ENCODE data around the gene TYW1.
"Not testable (repeated sequence)": the region's sequence is repeated elsewhere in the genome, so short reads cannot be mapped to it uniquely, and the experiment has no call there.

Gene TYW1

DNA sequence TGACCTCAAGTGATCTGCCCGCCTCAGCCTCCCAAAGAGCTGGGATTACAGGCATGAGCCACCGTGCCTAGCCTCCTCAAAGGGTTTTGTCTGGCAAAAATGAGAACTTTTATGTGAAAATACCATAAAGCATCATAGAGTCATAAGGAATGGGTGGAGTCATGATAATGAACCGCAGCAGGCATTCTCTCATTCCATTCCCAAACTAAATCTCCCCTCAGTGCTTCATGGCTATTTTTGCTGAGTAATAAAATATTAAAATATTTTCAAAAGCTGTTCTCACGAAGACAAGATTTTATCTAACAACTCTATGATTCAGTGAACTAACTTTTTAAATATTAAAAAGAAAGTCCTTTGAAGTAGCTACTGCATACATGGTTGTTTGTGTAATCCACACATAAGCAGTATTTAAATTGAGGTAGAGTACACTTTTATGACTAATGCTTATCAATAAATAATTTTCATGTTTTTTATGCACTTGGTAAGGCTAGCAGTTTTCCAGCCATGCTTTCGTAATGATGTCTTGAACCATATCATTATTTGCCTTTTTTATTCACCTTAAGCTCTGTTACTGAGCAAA lies 195.6 kb downstream of the TYW1 start:
- not testable (repeated sequence) for DNase-seq (ENCODE audit: low read depth)

DNA sequence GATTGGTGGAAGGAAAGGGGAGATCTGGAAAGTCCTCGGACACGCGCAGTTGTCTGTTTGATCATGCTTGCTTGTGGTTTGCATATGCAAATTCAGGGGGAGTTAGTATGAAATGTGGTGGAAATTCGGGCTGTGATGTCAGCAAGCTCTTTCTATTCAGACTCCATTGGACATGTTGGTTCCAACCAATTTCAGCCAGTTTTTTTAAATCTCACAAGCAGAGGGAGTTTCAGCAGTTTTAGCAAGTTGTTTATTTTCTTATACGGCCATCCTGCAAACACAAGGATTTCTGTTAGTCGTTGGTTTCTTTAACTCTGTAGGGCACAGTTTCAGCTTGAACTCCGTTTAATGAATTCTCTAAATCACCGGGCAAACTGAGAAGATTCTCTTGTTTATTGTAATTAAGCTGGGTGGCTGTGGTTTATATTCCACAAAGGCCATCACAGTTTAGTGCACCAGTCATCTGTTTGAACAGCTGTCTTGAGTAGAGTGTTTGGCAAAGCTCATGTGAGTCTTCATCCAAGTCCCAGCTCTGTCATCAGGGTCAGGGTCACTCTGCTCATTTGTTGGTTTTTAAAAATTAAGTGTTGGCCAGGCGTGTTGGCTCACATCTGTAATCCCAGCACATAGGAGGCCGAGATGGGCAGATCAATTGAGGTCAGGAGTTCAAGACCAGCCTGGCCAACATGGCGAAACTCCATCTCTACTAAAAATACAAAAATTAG lies 196.4 kb downstream of the TYW1 start:
- DNase-seq (ENCODE audit: low read depth) = not testable (repeated sequence)

DNA sequence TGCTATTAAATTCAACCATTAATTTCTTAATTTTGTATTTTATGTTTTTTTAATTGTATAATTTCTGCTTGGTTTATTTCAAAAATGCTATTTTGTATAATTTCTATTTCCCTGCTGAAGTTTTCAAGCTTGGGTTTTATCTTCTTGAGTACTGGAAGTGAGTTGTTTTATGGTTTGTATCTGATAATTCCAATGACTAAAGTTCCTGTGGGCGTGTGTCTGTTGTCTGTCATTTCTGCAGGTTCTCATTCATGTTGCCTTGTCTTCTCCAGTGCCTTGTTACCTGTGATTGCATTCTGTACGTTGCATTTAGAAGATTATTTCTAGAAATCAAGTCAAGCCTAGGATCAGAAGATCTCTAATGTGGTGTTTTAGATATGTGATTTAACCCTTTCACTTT lies 199.5 kb downstream of the TYW1 start:
- DNase-seq (ENCODE audit: low read depth) = not testable (repeated sequence)

DNA sequence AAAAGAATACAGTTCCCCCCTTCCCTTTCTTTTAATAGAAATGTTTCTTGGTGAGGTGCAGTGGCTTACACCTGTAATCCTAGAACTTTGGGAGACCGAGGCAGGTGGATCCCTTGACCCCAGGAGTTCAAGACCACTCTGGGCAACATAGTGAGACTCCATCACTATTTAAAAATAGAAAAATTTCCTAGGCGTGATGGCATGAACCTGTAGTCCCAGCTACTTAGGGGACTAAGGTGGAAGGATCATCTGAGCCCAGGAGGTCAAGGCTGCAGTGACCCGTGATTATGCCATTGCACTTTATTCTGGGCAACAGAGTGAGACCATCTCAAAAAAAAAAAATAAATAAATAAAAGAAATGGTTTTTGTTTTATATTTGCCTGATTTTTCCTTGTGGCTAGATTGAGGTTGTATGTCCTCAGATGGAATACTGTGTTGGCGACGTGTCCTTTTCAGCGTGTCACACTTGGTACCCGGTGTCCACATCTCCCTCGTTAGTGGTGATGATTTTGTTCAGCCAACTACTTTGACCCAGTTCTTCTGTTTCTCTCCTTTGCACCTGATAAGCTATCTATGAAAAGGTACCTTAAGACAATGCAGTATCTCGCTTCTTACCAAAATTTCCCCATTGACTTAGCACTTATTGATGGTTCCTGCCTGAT lies 202.4 kb downstream of the TYW1 start:
- not testable (repeated sequence) for DNase-seq (ENCODE audit: low read depth)

DNA sequence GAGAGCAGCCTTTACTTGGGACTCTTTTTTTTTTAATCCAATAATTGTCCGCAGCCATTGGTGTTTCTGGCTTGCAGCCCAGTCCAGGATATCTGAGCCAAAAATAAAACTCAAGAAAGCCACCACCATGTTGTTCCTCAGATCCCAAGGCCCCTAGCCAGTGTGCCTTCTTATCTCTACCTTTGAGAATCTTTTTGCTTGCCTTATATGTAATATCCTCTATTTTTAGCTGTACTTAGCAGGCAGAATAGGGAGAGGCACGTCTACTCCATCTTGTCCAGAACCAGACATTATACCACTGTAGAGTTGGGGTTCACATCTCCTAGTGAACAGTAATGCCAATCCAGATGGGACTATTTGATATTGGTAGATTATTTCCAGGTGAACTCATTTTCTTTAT lies 209.1 kb downstream of the TYW1 start:
- not testable (repeated sequence) for DNase-seq (ENCODE audit: low read depth)

DNA sequence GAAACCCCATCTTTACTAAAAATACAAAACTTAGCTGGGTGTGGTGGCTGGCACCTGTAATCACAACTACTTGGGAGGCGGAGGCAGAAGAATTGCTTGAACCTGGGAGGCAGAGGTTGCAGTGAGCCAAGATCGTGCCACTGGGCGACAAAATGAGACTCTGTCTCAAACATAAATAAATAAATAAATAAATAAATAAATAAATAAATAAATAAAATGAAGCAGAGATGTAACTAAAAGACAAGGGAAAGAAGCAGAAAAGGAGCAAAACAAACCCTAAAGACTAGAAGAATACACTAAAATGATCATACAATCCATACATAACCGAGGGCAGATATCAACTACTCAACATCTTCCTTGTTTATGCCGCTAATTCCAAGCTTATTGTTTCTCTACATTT lies 209.8 kb downstream of the TYW1 start:
- DNase-seq (ENCODE audit: low read depth) = no peak

DNA sequence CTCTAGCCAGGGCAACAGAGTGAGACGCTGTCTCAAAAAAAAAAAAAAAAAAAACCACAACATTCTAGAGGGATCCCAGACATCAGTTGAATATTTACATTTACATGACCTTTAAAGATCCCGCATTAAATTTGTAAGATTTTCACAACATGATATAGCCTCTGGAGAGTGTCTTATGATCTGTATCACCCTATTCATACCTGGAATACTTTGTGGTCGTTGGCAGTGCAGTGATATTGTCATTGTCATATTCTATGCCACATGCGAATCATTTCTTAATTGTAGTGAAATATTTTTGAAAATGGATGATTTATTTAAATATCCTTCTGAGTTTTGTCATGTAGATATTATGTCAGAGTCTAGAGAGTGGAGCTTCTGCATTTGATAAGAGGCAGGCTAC lies 212.0 kb downstream of the TYW1 start:
- not testable (repeated sequence) for DNase-seq (ENCODE audit: low read depth)

DNA sequence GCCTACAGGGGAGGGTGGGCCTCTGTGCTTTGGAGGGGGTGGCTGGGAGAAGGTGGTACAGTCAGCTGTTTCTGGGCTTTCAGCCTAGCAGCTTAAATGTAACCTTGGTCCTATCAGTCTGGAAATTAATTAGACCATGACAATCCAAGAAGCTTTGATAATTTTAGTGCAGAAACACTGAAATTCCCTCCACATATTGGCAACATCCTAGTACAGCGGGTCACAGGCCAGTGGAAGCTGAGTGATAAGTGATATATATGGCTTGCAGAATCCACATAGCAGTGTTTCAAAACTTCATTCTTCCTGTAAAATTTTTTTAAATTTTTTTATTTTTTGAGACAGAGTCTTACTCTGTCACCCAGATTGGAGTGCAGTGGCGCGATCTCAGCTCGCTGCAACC lies 212.6 kb downstream of the TYW1 start:
- no peak for DNase-seq (ENCODE audit: low read depth)

DNA sequence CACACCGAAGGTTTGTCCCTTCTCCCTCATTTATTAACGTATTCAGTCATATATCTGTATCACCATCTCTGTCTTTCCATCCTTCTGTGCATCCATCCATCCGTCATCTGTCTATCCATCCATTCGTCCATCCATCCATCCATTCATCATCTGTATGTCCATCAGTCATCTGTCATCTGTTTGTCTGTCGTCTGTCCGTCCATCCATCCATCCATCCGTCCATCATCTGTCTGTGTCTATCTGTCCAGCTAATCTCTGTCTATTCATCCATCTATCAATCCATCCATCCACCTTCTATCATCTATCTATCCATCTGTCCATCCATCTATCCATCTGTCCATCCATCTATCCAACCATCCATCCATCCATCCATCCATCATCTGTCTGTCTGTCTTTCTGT lies 213.9 kb downstream of the TYW1 start:
- DNase-seq (ENCODE audit: low read depth) = no peak

DNA sequence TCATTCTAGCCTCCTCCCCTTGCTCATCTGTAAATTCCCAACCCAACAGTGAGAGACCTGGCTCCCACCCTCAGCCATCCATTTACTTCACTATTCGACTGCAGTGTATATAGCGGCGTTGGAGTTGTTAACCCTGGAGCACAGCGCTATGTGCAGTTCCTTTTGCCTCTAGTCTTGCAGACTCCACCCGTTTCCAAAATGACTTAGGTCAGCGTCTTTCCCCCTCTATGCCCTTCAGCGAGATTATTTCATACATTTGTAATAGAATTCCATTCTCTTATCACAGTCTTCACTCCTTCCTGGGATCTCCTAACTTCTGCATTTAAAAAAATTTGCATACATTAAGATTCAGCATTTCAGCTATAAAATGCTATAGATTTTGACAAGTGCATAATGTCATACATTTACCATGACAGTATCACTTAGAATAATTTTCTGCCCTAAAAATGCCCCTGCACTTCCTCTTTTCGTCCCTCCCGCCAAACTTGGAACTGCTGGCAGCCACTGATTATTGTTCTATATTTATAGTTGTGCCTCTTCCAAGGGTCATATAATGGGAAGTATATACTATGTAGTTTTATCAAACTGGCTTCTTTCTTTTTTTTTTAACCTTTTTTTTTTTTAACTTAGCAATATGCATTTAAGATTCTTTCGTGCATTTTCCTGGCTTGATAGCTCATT lies 215.2 kb downstream of the TYW1 start:
- not testable (repeated sequence) for DNase-seq (ENCODE audit: low read depth)

DNA sequence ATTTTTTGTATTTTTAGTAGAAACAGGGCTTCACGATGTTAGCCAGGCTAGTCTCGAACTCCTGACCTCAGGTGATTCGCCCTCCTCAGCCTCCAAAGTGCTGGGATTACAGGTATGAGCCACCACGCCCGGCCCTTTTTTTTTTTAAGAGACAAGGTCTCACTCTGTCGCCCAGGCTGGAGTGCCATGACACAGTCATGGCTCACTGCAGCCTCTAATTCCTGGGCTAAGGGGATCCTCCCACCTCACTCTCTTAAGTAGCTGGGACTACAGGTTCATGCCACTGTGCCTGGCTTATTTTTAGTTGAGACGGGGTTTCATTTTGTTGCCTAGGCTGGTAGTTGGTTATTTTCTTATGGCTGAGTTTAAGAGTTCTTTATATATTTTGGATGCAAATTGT lies 216.4 kb downstream of the TYW1 start:
- not testable (repeated sequence) for DNase-seq (ENCODE audit: low read depth)

DNA sequence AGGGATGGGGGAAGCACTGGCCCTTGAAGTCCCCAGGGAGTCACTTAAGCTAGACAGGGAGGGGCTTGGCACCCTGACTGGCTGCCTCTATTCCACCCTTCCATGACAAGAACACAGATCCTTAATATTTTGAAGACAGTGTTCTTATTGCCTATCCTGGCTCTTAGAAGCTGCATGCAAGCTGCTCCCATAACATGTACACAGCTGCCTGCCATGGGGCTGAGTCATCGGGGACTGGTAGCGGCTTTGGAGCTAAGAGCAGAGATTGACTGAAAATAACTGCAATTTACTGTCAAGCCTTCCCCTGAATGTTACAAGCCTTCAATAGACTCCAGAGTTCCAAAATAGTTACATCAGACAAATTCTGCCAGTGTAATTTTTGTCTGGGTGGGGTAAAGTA lies 226.9 kb downstream of the TYW1 start:
- not testable (repeated sequence) for DNase-seq (ENCODE audit: low read depth)

DNA sequence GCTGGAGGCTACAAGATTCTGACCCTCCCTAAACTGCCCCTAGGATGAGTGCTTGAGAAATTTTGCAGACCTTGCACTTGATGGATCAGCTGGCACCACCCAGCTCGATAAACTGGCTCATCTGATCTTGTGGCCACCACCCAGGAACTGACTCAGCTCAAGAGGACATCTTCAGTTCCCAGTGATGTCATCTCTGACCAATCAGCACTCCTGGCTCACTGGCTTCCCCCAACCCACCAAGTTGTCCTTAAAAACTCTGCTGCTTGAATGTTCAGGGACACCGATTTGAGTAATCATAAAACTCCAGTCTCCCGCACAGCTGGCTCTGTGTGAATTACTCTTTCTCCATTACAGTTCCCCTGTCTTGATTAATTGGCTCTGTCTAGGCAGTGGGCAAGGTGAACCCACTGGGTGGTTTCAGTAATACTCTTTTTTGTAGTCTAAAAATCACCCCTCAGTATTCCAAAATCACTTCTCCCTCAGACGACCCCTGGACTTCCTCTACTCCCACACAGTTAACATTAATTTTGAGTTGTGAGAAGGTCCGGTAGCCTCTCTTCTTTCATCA lies 229.8 kb downstream of the TYW1 start:
- DNase-seq (ENCODE audit: low read depth) = not testable (repeated sequence)

DNA sequence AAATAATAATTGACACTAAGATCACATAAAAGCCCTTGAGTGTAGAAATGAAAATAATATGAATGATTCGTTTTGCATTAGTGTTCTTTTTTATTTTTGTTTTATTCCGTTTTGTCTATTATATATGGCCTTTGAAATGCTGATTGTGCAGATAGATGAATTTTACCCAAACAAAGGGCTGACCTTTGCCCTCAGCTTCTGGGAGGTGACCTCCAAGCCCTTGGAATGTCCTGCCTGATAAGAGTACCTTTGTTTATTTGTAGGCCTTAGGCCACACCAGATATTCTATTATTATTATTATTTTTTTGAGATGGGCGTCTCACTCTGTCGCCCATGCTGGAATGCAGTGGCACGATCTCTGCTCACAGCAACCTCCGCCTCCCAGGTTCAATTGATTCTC lies 230.3 kb downstream of the TYW1 start:
- not testable (repeated sequence) for DNase-seq (ENCODE audit: low read depth)

DNA sequence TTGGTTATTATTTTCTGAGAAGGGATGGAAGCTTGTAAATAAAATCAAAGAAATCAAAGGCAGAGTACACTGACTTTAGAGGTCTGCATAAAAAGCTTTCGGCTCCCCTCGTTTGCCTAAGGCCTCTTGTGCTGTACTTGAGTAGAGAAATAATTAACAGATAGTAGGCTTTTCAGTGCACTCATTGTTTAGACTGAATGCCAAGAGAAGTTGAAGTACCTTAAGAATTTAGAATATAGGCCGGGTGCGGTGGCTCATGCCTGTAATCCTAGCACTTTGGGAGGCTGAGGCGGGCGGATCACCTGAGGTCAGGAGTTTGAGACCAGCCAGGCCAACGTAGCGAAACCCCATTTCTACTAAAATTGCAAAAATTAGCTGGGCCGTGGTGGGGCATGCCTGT lies 232.4 kb downstream of the TYW1 start:
- DNase-seq (ENCODE audit: low read depth) = not testable (repeated sequence)

DNA sequence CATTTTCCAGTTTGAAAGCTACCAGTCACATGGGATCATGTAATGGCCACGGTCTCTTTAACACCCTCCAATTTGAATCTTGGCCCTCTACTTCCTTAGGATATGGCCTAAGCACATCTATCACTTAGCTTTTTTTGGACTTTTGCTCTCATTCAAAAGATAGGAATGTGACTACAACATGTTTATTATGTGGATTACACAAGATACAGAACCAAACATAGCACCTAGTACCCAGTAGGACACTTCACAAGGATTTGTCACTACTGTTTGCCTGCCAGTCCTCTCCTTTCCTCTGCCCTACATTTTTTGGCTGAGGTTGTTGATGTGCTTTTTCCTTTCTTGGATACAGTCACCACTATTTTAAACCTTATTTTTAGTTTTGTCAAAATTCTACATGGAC lies 233.4 kb downstream of the TYW1 start:
- DNase-seq (ENCODE audit: low read depth) = not testable (repeated sequence)

DNA sequence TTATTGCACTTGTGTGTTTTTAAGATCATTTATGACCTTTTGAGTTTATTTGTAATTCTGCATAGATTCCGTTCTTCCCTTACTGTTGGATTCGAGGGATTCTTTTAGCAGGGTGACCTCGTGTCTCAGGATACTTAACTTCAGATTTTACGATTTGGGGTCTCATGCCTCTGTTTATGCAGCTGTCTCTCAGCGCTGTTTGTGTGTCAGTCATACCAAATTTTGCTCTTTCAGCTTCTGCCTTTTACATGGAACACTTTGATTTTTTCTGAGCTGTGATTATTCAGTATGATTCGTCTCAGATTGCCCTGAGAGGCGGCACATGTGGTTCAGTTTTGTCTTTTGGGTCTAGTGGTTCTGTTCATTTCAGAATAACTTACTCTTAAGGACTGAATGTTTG lies 236.9 kb downstream of the TYW1 start:
- not testable (repeated sequence) for DNase-seq (ENCODE audit: low read depth)

DNA sequence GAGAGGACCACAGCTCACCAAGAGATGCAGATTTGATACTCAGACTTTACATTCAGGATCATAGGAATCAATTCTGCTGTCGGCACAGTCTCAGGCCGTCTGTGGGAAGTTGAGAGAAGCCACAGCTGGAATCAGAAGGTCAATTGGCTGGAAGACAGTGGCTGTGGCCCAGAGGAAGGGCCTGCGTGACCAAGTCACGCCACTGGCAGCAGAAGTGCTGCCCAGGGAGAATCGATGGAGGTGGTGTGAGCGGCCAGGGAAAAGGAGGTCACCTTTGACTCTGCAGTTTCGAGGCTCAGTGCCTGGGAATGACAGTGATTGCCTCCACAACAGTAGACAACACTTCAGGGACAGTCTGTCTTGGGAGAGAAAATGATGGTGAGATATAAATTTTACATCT lies 239.6 kb downstream of the TYW1 start:
- DNase-seq (ENCODE audit: low read depth) = not testable (repeated sequence)

DNA sequence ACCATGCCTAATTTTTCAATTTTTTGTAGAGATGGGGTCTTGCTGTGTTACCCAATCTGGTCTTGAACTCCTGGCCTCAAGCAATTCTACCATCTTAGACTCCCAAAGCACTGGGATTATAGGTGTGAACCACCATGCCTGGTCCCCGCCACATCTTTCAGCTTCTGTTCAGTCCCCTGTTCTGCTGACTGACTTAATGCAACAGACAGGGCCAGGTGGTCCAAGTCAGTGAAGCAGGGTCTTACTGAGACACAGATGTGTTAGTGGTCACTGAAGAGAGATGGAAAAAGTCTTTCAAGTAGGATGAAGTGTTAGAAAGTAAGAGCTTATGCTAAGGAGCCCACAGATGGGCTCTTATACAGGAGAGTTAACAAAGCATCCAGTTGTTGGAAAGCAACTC lies 246.2 kb downstream of the TYW1 start:
- not testable (repeated sequence) for DNase-seq (ENCODE audit: low read depth)

DNA sequence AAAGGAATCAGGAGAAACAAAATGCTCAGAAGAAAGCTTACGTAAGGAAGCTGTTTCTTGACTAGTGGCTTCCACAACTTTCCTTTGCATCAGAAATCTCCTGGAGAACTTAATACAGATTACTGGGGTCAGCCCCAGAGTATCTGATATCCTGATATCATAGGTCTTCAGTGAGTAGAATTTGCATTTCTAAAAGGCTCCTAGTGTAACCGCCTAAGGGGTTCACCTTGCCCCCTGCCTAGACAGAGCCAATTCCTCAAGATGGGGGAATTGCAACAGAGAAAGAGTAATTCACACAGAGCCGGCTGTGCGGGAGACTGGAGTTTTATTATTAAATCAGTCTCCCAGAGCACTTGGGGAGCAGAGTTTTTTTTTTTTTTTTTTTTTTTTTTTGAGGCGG lies 251.7 kb downstream of the TYW1 start:
- DNase-seq (ENCODE audit: low read depth) = not testable (repeated sequence)

DNA sequence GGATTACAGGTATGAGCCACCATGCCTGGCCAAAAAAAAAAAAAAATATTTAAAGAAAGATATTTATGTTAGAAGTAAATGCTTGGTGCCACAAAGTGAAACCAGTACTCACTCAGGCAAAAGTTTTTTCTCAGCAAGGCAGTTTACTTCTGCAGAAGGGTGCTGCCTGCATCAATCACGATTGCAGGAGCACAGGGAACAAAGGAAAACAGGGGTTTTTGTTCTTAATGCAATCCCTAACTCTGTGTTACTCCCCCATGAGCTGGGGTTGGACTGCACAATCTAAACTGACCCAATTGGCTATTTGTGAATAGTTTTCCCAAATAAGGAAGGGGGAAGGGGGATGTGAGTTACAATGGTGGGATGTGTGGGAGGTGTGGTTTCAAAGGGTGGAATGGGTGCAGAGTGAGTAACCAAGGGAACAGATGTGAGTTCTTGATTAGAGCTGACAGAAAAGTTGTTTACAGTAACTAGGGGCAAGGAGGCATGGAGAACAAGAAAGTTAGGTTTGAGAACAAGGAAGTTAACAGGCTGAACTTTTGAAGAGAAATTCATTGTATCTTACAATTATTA lies 255.4 kb downstream of the TYW1 start:
- DNase-seq (ENCODE audit: low read depth) = no peak

DNA sequence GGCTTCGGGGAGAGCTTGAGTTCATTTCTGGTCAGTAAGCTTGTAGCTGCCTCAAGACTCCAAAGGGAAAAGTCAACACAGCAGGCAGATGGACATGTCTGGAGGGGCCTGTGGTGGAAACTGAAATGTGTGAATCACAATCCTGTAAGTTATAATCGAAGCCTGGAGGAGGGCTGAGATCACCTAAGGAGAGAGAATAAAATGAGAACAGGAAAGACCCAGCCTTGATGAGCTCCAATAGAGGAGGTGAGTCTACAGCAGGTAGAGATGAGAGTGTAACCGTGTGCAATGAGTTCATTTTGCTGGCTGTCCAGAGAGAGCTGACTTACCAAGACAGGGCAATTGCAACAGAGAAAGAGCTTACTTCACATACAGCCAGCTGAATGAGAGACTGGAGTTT lies 258.4 kb downstream of the TYW1 start:
- not testable (repeated sequence) for DNase-seq (ENCODE audit: low read depth)

Measured in stimulated activated CD8-positive, alpha-beta memory T cell treated with anti-CD3 and anti-CD28 coated beads, Interleukin-12 subunit alpha, Interleukin-12 subunit beta, amount 100 ng/mL, for 4 hours (primary cell).